Esophagus squamous epithelium (tissue), 4 donors: ENCODE measurements around the gene CPEB3.

Source experiments
- POLR2A ChIP-seq, 4 donors: fragments of 450-650 bp; IDR thresholded peaks; one replicate each; pipeline ENCODE4 v1.6.1; 2017; ENCODE audit warnings: antibody characterized with exemption in 4 of 4, mild to moderate bottlenecking in 4 of 4, moderate library complexity in 3 of 4
- TF ChIP-seq, protein P1 (sequence below), 6 experiments: fragments of 450-650 bp in 4 of 6; fragments of 200-600 bp in 2 of 6; sonication (generic) in 2 of 6; IDR thresholded peaks; one replicate each; pipeline ENCODE4 v1.5.1; 2016 to 2019; ENCODE audit warnings: antibody characterized with exemption in 6 of 6, mild to moderate bottlenecking in 4 of 6, moderate library complexity in 4 of 6

GRCh38 chr10:92213049-92213448 lies 77.8 kb downstream of the CPEB3 start:
- TF ChIP-seq, protein P1, sequence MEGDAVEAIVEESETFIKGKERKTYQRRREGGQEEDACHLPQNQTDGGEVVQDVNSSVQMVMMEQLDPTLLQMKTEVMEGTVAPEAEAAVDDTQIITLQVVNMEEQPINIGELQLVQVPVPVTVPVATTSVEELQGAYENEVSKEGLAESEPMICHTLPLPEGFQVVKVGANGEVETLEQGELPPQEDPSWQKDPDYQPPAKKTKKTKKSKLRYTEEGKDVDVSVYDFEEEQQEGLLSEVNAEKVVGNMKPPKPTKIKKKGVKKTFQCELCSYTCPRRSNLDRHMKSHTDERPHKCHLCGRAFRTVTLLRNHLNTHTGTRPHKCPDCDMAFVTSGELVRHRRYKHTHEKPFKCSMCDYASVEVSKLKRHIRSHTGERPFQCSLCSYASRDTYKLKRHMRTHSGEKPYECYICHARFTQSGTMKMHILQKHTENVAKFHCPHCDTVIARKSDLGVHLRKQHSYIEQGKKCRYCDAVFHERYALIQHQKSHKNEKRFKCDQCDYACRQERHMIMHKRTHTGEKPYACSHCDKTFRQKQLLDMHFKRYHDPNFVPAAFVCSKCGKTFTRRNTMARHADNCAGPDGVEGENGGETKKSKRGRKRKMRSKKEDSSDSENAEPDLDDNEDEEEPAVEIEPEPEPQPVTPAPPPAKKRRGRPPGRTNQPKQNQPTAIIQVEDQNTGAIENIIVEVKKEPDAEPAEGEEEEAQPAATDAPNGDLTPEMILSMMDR (IDR thresholded peaks at IDR 0.05): no peak
- no peak for TF ChIP-seq POLR2A (IDR thresholded peaks at IDR 0.05)
